Stimulated activated CD8-positive, alpha-beta memory T cell treated with anti-CD3 and anti-CD28 coated beads, Interleukin-15, amount 100 ng/mL, for 48 hours (primary cell): ENCODE measurements around the gene ZNF358.
"Not testable (repeated sequence)": the region's sequence is repeated elsewhere in the genome, so short reads cannot be mapped to it uniquely, and the experiment has no call there.

Experiments
- DNase-seq, 2 donors: peaks; one replicate each; pipeline ENCODE4 v3.0.0-alpha.2; 2020; ENCODE audit warnings: low read depth in 2 of 2

Gene ZNF358

GRCh38 chr19:7535998-7536695, 20.2 kb downstream of the ZNF358 start:
- DNase-seq: no peak

GRCh38 chr19:7538990-7539389, 23.1 kb downstream of the ZNF358 start:
- DNase-seq: not testable (repeated sequence)

GRCh38 chr19:7539827-7540425, 24.0 kb downstream of the ZNF358 start:
- no peak for DNase-seq

GRCh38 chr19:7540761-7541474, 25.0 kb downstream of the ZNF358 start:
- DNase-seq: peak in 1 of 2 donors; percentile 45

GRCh38 chr19:7541475-7541824, 25.5 kb downstream of the ZNF358 start:
- no peak for DNase-seq

GRCh38 chr19:7541828-7542443, 26.0 kb downstream of the ZNF358 start:
- no peak for DNase-seq

- no peak for DNase-seq
These were observed 26.8 kb downstream of the ZNF358 start for GRCh38 chr19:7542556-7543348.

- DNase-seq: no peak
These were observed 28.7 kb downstream of the ZNF358 start for GRCh38 chr19:7544626-7545025.

GRCh38 chr19:7545300-7545699, 29.4 kb downstream of the ZNF358 start:
- DNase-seq: no peak

GRCh38 chr19:7545904-7546303, 30.0 kb downstream of the ZNF358 start:
- peak in 1 of 2 donors; percentile 16 for DNase-seq

- no peak for DNase-seq
These were observed 31.3 kb downstream of the ZNF358 start for GRCh38 chr19:7547159-7547558.

- DNase-seq: no peak
These were observed 33.7 kb downstream of the ZNF358 start for GRCh38 chr19:7549429-7550148.

GRCh38 chr19:7550169-7550770, 34.4 kb downstream of the ZNF358 start:
- no peak for DNase-seq

GRCh38 chr19:7550987-7551761, 35.3 kb downstream of the ZNF358 start:
- DNase-seq: peak in 1 of 2 donors; percentile 28

- no peak for DNase-seq
These were observed 36.9 kb downstream of the ZNF358 start for GRCh38 chr19:7552781-7553180.

- DNase-seq: no peak
These were observed 38.7 kb downstream of the ZNF358 start for GRCh38 chr19:7554565-7554964.

GRCh38 chr19:7554990-7555864, 39.3 kb downstream of the ZNF358 start:
- DNase-seq: no peak

GRCh38 chr19:7556696-7557315, 40.9 kb downstream of the ZNF358 start:
- no peak for DNase-seq
